Cardiac fibroblast (primary cell): ENCODE results near the gene CHRM4.

Source experiments
- DNase-seq, 2 donors: peaks; one replicate each; pipeline versions ENCODE4 v3.0.0 to v3.0.0-alpha.2; 2010; ENCODE audit warnings: low read depth in 2 of 2
- H3K4me3 ChIP-seq, 2 donors: replicated peaks in 1 of 2; 1 replicate in 1 of 2; 2 replicates in 1 of 2; pipeline ENCODE4 v1.5.1; 2011; ENCODE audit warnings: low read depth in 2 of 2, low read length in 2 of 2, mild to moderate bottlenecking in 2 of 2, moderate library complexity in 1 of 2
- TF ChIP-seq, protein P1 (sequence below): IDR thresholded peaks from one replicate; pipeline ENCODE4 v1.5.1; 2011; ENCODE audit warnings: low read depth, mild to moderate bottlenecking, low read length, inconsistent platforms

Gene CHRM4

DNA sequence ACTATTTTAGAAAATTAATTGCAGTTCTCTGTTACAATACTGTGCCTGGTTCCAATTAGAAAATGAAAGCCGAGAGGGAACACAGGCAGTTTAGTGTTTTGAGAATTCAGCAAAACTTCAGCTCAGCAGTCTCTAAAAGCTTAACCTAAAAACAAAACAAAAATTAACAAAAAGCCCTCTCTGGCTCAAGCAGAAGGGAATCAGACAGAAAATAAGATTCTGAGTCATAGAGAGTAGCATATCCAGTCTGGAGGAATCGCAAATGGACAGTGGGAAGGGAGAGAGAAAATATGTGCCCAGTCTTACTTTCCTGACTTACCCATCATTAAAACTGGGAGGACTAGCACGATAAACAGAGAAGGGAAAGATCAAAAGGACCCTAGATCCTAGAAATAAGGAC, 38.1 kb upstream of the CHRM4 start:
- no peak overlapping the region for H3K4me3 ChIP-seq
- no peak for DNase-seq
- TF ChIP-seq, protein P1, sequence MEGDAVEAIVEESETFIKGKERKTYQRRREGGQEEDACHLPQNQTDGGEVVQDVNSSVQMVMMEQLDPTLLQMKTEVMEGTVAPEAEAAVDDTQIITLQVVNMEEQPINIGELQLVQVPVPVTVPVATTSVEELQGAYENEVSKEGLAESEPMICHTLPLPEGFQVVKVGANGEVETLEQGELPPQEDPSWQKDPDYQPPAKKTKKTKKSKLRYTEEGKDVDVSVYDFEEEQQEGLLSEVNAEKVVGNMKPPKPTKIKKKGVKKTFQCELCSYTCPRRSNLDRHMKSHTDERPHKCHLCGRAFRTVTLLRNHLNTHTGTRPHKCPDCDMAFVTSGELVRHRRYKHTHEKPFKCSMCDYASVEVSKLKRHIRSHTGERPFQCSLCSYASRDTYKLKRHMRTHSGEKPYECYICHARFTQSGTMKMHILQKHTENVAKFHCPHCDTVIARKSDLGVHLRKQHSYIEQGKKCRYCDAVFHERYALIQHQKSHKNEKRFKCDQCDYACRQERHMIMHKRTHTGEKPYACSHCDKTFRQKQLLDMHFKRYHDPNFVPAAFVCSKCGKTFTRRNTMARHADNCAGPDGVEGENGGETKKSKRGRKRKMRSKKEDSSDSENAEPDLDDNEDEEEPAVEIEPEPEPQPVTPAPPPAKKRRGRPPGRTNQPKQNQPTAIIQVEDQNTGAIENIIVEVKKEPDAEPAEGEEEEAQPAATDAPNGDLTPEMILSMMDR, result no peak

DNA sequence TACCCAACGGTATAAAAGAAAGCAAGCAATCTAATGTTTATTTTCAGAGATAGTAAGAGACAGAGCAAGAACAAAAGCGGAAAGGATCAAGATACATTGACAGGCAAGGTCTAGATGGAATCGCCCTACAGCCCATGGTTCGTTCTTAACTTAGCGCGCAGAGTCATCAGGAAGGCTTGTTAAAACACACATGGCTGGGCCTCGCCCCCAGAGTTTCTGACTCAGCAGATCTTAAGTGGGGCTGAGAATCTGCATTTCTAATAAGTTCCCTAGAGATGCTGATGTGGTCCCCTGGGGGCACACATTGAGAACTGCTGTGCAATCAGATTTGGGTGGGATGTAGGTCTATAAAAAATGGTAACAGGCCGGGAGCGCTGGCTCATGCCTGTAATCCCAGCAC, 35.8 kb upstream of the CHRM4 start:
- DNase-seq, result no peak
- H3K4me3 ChIP-seq, result no peak overlapping the region
- TF ChIP-seq, protein P1, result no peak

DNA sequence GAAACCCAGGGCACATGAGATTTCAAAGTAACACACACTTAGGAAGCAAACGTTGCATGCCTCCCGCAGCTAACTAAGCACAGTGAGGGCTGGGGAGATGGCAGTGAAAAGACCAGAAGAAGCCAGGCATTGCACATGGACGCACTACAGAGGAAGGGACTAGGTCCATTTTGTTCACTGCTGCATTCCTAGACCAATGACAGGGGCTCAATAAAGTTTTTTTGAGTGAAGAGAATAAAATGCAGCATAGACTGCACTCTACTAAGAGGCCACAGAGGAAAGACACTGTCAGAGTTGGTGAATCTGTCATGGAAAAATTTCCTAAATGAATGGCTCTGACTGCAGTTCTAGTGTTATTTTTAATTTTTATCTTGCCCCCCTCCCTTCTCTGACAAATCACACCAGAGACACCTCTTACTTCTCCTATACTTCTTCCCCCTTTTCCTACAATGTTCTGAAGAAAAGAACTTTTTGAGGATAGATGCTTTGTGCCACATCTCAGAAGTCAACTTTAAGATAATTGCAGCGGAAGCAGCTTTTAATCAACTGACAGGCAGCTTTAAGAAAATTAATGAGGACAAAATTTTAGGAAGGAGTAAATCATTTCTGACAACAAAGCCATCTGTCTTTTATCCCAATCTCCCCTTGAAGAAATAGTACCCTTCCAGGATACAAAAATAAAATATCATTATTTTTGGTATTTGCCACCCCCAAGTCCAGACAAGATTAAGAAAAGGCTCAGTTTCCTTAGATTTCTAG, 34.8 kb upstream of the CHRM4 start:
- no peak for DNase-seq
- no peak overlapping the region for H3K4me3 ChIP-seq
- TF ChIP-seq, protein P1, result no peak

DNA sequence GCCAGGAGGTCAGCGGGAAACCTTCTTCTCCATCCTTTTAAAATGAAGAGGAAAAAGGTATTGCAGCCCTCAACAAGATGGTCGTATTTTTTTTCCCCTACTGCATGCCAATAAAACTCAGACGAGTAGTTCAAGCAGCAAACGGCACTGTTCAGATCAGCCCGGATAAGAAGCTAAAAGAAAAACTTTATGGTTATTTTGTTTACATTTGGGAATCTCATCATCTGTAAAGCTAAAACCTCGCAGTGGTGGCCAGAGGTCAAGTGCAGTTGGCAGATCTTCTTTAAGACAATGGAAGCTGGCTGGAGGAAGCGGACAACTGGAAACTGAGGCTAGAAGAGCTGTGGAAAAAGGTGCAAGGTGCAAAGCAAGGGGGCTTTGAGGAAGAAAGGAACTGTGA, 31.0 kb upstream of the CHRM4 start:
- TF ChIP-seq, protein P1, result no peak
- no peak for DNase-seq
- H3K4me3 ChIP-seq, result no peak overlapping the region

DNA sequence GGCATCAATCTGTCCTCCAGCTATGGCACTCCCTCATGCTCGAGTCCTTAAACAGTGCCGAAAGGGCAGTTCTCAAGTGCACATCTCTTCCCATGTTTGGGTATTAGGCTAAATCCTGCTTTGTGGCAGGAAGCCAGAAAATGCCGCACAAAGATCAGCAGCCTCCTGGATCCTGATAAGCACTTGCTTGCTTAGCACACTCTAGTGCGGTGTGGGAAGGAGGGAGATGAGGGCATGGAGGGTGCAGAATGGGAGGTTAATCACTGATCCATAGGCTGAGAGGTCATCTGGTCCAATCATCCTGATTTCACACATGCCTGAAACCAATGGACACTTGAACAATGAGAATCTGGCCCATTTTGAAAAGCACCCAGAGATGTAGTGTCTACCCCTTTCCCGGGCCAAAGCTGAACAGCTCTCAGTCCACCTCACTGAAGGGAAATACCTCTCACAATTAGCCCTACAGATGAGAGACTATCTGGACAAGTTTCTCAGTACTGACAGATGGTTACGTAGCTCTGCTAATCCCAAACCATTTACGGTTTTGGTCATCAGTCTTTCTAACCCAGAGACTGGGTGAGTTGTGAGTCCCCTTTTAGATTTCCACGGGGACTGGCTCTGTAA, 29.8 kb upstream of the CHRM4 start:
- TF ChIP-seq, protein P1, result no peak
- no peak overlapping the region for H3K4me3 ChIP-seq
- no peak for DNase-seq

DNA sequence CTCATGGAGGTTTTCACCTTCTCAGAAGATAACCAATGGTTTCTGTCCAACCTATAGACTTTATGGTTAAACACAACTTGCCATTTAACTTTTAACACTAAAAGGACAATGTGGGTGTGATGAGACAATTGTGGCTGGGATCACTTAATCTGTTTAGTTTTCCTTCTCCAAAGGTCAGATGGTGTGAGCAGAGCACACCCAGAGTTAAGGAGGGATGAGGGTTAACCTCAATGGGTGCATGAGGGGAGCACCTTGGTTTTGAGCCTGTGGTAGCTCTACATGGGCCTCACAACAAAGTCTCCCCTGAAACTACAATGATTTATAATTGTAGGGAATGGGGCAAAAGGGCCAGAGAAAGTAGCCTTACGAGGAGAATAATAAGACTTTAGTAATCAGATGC, 28.9 kb upstream of the CHRM4 start:
- no peak for DNase-seq
- H3K4me3 ChIP-seq, result no peak overlapping the region
- TF ChIP-seq, protein P1, result no peak
